GM12891 (cell line): ENCODE measurements around the gene SNPH.
"Not testable (repeated sequence)": the region's sequence is repeated elsewhere in the genome, so short reads cannot be mapped to it uniquely, and the experiment has no call there.

ENCODE experiments used
- DNase-seq: peaks from one replicate; pipeline ENCODE4 v3.0.0; 2011; ENCODE audit warnings: low spot score; ENCODE audit not compliant: insufficient read length
- FAIRE-seq: peaks from 2 replicates; lab custom pipeline; 2011; peaks lifted over from hg19 to GRCh38; lab: Jason Lieb, UNC
- PAX5 ChIP-seq: IDR thresholded peaks from 2 replicates; pipeline ENCODE4 v1.6.1; 2011; ENCODE audit warnings: low read length, moderate library complexity, mild to moderate bottlenecking; ENCODE audit not compliant: insufficient read depth, severe bottlenecking
- POLR2A ChIP-seq: IDR thresholded peaks from 2 replicates; pipeline ENCODE4 v1.6.1; 2011; ENCODE audit warnings: low read depth, low read length, control low read depth
- POLR2AphosphoS5 ChIP-seq: IDR thresholded peaks from 2 replicates; pipeline ENCODE4 v1.6.1; 2011; ENCODE audit warnings: low read depth, low read length, control low read depth
- POU2F2 ChIP-seq: IDR thresholded peaks from 2 replicates; pipeline ENCODE4 v1.6.1; 2011; ENCODE audit warnings: low read depth, mild to moderate bottlenecking, control low read depth, low read length, moderate library complexity
- SPI1 ChIP-seq: IDR thresholded peaks from 2 replicates; pipeline ENCODE4 v1.6.1; 2011; ENCODE audit warnings: low read depth, low read length, control low read depth
- TAF1 ChIP-seq: IDR thresholded peaks from 2 replicates; pipeline ENCODE4 v1.6.1; 2011; ENCODE audit warnings: low read depth, low read length, control low read depth

SNPH gene

DNA sequence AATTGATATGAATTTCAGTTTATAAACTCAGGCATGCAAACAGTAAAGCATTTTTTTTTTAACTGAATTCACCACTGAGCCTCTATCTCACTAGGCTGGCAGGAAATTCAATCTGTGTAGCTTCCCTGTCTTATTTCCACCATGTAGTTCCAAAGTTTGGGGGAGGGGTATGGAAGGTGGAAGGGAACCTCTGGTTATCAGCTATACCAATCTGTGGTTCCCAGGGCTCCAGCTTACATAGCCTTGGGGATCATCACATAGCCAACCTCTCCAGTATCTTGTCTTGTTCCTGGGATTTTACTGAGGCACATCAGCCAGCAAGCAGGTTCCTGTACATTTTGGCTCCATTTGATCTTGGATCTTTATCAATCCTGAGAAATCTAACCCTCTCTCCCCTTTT lies 24.6 kb upstream of the SNPH start:
- DNase-seq = no peak

GRCh38 chr20:1242099-1242498 lies 24.0 kb upstream of the SNPH start:
- TF ChIP-seq TAF1 (no peak), PAX5 (no peak), POLR2A (no peak), SPI1 (no peak), POLR2AphosphoS5 (no peak), POU2F2 (no peak)
- DNase-seq = no peak
- FAIRE-seq = no peak

More for the DNA sequence above, 24.6 kb upstream of the SNPH start:
- TF ChIP-seq POLR2AphosphoS5 (no peak), POLR2A (no peak), PAX5 (no peak), TAF1 (no peak), SPI1 (no peak), POU2F2 (no peak)
- FAIRE-seq = no peak

GRCh38 chr20:1242530-1242929 lies 23.6 kb upstream of the SNPH start:
- FAIRE-seq (no peak), DNase-seq (no peak)

GRCh38 chr20:1245578-1245977 lies 20.5 kb upstream of the SNPH start:
- no peak for TF ChIP-seq POLR2AphosphoS5
- TF ChIP-seq PAX5 = no peak
- no peak for TF ChIP-seq TAF1
- TF ChIP-seq POLR2A = no peak
- no peak for TF ChIP-seq SPI1
- no peak for TF ChIP-seq POU2F2
- DNase-seq = no peak
- FAIRE-seq = no peak

More at GRCh38 chr20:1242530-1242929, 23.6 kb upstream of the SNPH start:
- no peak for TF ChIP-seq TAF1
- TF ChIP-seq POLR2A = no peak
- TF ChIP-seq PAX5 = no peak

DNA sequence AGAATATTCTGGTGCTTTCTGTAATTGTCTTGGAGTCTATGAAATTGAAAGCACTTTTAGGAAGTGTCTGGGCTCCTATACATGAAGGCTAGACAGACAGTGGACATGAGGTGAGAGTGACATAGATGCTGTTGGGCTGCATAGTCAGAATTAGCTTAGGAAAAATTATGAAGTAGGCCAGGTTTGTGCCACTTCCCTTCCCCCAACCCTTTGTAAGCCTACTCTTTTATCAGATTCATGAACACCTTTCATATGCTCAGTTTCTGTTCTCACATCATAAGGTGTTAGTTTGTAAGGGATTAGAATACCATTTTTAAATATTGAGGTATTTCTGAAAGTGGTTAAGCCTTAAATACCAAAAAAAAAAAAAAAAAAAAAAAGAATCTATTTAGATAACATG lies 18.4 kb upstream of the SNPH start:
- TF ChIP-seq SPI1 = peak; percentile 23; the same call in 1 of the 2 replicates
- no peak for TF ChIP-seq PAX5
- FAIRE-seq (no peak), DNase-seq (no peak)

GRCh38 chr20:1250282-1250681 lies 15.8 kb upstream of the SNPH start:
- not testable (repeated sequence) for FAIRE-seq

GRCh38 chr20:1252416-1252815 lies 13.7 kb upstream of the SNPH start:
- DNase-seq = no peak
- TF ChIP-seq SPI1 (no peak), POLR2A (no peak), TAF1 (no peak), POU2F2 (no peak), POLR2AphosphoS5 (no peak), PAX5 (no peak)
- FAIRE-seq = no peak

More at GRCh38 chr20:1250282-1250681, 15.8 kb upstream of the SNPH start:
- not testable (repeated sequence) for DNase-seq

- no peak for FAIRE-seq
- DNase-seq = no peak
- no peak for TF ChIP-seq PAX5
- no peak for TF ChIP-seq POLR2A
- no peak for TF ChIP-seq POU2F2
- no peak for TF ChIP-seq TAF1
- TF ChIP-seq SPI1 = no peak
- TF ChIP-seq POLR2AphosphoS5 = no peak
Observed at GRCh38 chr20:1254254-1254653, 11.8 kb upstream of the SNPH start.

GRCh38 chr20:1255675-1256074 lies 10.4 kb upstream of the SNPH start:
- no peak for FAIRE-seq
- DNase-seq = no peak
- TF ChIP-seq TAF1 = no peak
- TF ChIP-seq POU2F2 = no peak
- no peak for TF ChIP-seq SPI1
- TF ChIP-seq POLR2AphosphoS5 = no peak
- TF ChIP-seq PAX5 = no peak
- no peak for TF ChIP-seq POLR2A

GRCh38 chr20:1263853-1264252 lies 2.2 kb upstream of the SNPH start:
- DNase-seq = no peak
- no peak for FAIRE-seq
- no peak for TF ChIP-seq TAF1
- TF ChIP-seq PAX5 = no peak

DNA sequence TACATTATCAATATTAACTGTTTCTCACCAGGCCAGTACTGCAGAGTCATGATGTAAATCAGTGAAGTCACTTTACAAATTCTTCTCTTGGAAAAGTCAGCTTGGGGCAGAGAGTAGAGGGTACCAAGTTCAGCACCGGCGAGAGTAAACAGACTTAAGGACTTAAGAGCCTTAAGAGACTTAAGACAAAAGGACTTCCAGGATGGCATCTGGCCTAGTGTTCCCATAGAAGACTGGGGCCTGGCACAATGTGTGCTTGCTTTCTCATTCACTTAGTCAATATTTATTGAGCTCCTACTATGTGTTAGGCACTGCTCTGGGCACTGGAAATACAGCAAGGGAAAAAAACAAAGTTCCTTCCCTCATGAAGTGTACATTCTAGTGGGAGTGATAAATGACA lies 1.4 kb upstream of the SNPH start:
- no peak for FAIRE-seq

More for the DNA sequence above, 1.4 kb upstream of the SNPH start:
- TF ChIP-seq TAF1 (no peak), SPI1 (no peak), POLR2AphosphoS5 (no peak), POLR2A (no peak), PAX5 (no peak), POU2F2 (no peak)
- DNase-seq = no peak
